IPS-18c (cell line): ENCODE results near the gene TOMM34.

Experiments used
- H3K4me3 ChIP-seq: 2 replicates; pipeline ENCODE4 v1.7.0; 2013; ENCODE audit warnings: low read depth, mild to moderate bottlenecking, low read length, moderate library complexity; ENCODE audit not compliant: insufficient read depth
- H3K9me3 ChIP-seq: one replicate; pipeline ENCODE4 v1.6.1; 2013; ENCODE audit warnings: mild to moderate bottlenecking, low read length, moderate library complexity; ENCODE audit not compliant: control insufficient read depth, insufficient read depth

Gene TOMM34

DNA sequence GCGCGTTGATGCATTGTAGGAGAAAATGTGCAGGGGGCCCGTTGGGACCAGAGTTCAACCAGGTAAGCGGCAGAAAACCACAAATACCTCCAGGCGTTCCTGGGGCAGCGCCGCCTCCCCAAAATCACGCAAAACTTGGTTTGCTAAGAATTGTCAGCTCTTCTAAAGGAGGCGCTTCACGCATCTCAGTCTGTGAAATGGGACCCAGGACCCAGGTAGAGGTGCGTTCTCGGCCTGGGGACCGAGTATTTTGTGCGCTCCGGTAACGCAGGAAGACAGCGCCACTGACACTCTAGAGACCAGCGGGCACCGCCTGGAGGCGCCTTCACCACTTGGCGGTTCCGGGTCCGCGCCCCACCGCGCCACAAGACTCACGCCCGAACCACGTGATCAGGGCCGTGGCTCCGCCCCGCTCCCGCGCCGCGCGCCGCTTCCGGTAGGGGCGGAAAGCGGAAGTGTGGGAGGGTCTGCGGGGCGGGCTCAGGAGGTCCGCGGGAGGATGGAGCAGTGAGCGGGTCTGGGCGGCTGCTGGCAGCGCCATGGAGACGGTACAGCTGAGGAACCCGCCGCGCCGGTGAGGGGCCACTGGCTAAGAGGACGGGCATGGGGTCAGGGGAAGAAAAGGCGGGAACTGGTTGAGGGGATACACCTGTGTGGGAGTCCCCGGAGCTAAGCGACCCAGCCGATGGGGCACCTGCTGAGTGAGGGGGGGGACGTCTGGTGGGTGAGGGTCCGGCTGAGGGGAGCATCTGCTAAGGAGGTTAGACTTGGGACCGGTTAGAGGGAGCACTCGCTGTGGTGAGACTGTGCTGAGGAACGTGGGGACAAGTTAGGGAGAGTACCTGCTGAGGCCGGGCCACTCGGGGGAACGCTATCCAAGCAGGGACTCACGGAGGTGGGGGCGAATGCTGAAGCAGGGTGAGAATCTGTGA is 6.1 kb upstream of the TOMM34 start, which contains the start of gene STK4:
TSS of gene STK4 (plus strand) at position 483 of the 932 bp plus-strand sequence. CDS start at position 540, 57 bp downstream.
- Histone ChIP-seq H3K9me3 (no peaks in the 10 kb centered on the region), H3K4me3 (peak within 1 kb of the TSS; percentile 96)

DNA sequence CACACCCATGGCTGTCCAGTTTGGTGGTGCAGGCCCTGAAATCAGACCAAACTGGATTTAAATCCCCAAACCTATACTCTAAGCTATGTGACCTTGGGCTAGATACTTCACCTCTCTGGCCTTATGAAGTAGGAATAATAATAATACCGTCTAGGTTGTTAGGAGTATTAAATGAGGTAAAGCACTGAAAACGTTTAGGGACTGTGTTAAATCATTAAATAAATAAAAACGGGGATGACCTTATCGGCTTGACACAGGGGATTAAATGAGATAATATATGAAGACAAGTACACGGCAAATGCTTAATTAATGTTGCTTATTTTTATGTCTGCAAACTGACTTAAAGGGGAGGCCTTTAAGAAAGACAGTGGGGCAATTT is 5.4 kb upstream of the TOMM34 start:
- H3K4me3 ChIP-seq: peak overlapping the region; percentile 96; the same call in 1 of the 2 replicates
- no peaks in the 10 kb centered on the region for H3K9me3 ChIP-seq

DNA sequence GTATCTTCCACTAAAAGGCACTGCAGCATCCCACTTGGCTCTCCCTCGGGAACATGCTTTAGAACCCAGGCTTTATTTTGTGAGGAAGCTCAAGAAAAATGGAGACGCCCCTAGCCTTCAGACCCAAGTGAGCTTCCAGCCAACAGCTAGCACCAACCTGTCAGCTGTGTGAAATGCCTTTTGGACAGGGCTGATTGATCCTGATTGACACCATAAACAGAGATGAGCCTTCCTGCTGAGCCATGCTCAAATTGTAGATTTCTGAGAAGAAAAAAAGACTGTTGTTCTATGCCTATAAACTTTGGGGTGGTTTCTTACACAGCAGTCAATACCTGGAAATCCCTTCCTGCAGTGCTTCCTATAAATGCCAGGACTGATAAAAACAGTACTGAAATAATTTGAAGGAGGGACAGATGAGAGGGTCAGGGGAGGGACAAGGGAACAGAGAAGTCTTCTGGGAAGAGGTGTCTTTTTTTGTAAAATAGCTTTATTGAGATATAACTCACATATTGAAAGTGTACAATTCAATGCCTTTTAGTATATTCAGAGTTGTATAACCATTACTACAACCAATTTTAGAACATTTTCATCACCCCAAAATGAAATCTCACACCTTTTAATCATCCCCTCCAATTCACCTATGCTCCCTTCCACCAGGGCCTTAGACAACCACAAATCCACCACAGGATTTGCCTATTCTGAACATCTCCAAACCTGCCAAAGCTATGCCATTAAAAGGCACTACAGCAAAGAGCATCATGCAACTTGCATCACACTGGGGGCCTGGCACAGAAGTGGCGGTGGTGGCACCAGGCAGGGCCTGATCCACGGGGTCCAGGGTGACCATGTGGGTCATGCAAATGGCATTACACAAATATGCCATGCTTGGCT is 3.4 kb upstream of the TOMM34 start:
- Histone ChIP-seq H3K9me3 (no peaks in the 10 kb centered on the region), H3K4me3 (no peak overlapping the region)

DNA sequence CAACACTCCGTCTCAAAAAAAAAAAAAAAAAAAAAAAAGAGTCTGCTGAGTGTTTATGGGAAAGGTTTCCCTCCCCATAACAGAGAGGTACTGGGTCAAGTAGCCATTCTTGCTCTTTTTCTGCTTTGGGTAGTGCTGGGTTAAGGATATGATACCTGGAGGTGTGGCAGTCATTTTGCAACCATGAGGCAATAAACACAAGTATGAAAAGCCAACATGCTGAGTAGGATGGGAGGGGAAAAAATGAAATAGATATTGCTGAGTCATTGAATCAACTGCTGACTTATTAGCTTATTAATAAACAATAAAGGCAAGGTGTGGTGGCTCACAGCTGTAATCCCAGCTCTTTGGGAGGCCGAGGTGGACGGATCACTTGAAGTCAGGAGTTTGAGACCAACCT is 2.3 kb upstream of the TOMM34 start:
- H3K9me3 ChIP-seq: no peaks in the 10 kb centered on the region
- no peak overlapping the region for H3K4me3 ChIP-seq

DNA sequence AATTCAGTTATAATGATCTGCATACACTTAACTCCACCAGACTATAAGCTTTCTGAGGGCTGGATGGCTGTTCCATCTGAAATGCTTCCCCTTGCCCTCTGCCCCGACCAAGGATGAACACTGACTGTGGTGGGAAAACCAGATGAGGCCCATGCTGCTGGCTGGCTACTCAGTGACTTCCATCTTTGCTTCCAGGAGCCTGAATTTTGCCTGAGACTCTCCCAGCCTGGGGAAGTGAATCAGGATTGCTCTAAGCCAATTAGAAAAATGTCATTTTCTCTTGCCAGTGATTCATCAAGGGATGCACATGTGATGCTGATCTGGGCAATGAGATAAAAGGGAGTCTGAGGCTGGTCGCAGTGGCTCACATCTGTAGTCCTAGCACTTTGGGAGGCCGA is 1.7 kb upstream of the TOMM34 start:
- no peak overlapping the region for H3K4me3 ChIP-seq
- H3K9me3 ChIP-seq: no peaks in the 10 kb centered on the region

DNA sequence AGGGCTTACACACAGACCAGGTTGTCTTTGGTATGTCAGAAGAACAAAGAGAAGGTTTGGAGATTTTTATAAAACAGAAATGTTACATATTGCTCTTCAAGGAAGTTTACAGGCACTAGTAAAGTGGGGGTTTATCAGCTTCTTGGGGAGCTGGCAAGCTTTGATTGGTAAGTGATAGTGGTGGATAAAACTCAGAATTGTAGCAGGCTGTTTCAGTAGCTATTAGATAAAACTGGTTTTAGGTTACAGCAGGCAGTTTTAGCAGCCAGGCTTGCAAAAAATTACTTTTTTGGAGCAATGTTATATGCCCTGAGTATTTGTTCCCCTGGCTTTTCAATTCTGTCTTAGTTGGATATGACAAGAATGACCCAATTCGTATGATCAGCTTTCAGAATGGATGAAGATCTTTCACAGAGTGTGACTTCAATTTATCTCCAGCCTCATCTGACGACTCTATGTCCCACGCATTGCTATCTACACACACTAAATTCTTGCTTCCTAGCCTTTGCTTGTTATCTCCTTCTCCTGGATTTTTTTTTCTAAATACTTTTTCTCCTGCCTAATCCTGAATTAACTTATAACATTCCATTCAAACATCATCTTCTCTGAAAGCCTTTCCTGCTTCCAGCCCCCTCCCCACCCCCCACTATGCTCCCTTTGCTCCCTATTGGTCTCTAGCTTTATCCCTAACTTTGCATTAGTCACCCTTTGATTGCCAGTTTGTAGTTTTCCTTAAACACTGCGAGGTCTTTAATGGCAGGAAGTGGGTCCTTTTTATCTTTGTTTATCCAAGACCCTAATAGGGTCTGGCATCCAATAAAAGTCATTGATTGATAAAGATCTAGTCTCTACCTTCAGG is 1.0 kb upstream of the TOMM34 start:
- Histone ChIP-seq H3K4me3 (no peak overlapping the region), H3K9me3 (no peaks in the 10 kb centered on the region)

DNA sequence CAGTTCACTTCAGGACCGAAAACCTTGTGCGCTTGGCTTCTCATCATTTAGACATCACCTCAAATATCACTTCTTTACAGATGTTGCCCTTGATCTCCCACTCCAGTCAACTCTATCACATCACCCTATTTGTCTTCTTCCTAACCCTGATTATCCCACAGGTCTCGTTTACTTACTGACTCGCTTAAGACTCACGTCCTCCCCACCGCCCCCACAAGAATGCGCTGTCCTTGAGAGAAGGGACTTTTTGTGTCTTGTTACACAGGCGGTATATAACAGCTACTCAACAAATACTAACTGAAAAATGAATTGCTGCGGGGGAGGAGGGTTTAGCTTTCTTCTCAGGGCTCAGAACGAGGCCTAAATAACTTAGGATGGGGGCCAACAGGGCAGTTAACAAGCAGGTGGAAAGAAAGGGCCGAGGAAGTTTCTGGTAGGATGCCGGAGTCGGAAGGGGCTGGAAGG is 527 bp downstream of the TOMM34 start:
- H3K4me3 ChIP-seq: peak overlapping the region; percentile 61
- no peaks in the 10 kb centered on the region for H3K9me3 ChIP-seq

DNA sequence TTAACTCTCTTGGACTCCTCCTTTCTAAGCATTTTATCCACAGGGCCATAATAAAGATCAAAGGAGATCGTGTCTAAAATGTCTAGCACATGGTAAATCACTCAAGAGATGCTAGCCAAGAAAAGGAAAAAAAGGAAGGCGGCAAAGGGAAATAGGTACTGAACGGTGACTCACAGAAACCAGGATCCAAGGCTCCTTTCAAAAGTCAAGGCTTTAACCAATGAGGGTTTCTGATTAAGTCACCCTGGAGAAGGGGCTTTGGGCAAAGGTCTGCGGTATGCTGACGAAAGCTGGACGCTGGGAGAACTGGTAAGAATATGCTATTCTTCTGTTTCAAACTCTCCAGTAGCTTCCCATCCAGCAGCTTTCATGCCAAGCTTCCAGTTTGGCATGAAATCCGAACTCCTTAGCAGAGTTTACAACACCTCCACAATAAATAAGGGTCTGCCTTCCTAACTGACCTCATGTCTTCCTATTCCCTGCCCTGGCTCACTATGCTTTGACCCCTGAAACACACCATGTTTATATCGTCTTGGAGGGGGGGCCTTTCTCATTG is 1.0 kb downstream of the TOMM34 start:
- Histone ChIP-seq H3K4me3 (peak overlapping the region; percentile 61), H3K9me3 (no peaks in the 10 kb centered on the region)

DNA sequence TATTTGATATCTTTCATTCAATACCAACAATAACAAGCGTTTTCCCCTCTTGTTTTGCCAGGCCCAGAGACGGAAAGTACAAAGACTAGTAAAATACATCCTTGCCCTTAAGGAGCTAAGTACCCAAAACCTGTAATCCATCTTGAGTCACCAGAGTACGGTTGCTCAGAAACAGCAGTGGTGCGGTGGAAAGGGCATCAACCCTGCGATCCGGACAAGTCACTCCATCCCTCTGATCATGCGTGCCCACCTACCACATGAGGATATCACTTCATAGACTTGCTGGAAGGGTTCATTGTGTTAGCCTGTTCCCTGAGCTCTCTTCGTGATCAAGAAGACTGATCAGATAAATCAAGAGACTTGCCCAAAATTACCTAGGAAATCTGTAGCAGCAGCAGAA is 1.9 kb downstream of the TOMM34 start:
- Histone ChIP-seq H3K9me3 (no peaks in the 10 kb centered on the region), H3K4me3 (no peak overlapping the region)

DNA sequence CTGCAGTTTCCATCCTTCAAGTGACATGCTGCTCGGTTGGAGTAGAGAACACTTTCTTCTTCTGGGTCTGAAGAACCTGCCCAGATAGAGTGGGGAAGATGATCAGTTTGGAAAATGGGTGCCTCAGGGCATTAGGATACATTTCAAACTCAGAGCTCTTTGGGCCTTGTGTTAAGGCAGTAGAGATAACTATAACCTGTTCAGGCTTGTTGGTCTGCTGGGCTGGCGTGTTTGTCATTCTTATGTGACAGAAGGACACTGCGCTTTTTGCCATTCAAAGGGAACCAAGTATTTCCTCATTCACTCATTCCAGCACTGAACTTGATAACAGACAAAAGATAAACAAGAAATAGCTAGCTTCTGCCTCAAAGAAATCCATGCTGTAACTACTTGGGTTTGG is 3.8 kb downstream of the TOMM34 start:
- H3K9me3 ChIP-seq: no peaks in the 10 kb centered on the region
- no peak overlapping the region for H3K4me3 ChIP-seq

DNA sequence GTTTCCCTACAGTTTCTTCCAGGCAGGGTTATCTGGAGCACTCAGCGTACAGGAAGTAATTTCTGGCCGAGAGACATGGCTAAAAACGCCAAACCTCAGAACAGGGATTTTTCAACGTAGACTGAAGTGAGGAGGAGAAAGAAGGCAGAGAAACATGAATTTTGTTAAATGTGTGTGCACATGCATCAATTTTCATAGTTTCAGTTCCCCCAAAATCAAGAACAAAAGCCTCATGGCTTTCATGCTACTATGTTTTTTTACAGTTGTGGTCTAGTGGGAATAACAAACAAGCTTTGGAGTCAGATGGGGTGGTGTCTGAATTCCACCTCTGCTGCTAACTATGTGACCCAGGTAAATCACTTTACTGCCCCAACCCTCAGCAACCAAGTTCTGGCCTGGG is 4.9 kb downstream of the TOMM34 start:
- Histone ChIP-seq H3K4me3 (no peak overlapping the region), H3K9me3 (no peaks in the 10 kb centered on the region)

DNA sequence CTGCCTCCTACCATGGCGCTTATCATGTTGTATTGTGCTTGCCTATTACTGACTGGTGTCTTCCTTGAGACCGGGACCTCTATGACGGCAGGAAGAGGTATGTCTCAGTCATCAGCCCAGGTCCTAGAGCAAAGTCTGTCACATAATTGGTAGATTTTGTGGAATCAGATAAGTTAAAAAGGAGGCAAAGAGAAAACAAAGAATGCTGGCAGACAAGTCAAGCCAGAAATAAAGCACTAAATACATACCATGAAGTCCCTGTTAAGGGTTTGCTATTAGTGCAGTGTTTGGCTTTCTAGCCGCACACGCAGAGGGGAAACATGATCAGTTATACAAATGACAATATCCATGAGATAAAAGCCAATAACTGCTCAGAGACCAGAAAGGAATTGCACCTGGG is 6.0 kb downstream of the TOMM34 start:
- no peaks in the 10 kb centered on the region for H3K9me3 ChIP-seq
- H3K4me3 ChIP-seq: no peak overlapping the region

DNA sequence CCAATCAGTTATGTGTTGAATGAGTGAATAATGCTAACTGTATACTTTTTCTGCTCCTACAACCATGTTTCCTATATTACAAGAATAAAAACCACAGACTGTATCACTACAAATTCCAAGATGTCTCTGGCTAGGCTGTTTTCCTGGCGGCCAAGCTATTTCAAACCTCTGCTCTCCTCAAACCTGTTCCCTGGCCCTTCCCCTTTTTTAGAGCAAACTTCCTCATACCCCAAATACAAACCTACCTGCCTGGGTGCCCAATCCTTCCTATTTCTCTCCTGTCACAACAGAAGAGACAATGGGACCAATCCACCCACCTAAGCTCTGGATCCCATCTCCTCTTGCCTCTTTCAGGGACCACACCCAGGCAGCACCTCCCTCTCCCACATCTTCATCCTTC is 7.5 kb downstream of the TOMM34 start:
- H3K4me3 ChIP-seq: no peak overlapping the region
- H3K9me3 ChIP-seq: no peaks in the 10 kb centered on the region

DNA sequence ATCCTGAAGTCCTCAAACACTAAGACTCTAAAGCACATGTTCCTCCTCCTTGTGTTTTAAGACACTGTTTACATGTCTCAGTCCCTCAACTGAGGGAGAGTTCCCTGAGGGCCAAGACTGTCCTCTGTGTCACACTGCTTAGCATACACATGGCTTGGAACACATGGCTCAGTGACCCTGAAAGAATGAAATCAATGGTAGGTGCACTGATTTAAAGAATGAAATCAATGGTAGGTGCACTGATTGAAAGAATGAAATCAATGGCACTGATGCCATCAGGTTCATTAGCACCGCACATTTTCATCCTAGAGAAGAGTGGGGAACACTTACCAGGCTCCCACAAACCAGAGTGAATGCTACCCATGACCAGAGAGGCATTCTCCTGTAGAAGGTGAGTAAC is 9.8 kb downstream of the TOMM34 start:
- Histone ChIP-seq H3K4me3 (no peak overlapping the region), H3K9me3 (no peaks in the 10 kb centered on the region)

DNA sequence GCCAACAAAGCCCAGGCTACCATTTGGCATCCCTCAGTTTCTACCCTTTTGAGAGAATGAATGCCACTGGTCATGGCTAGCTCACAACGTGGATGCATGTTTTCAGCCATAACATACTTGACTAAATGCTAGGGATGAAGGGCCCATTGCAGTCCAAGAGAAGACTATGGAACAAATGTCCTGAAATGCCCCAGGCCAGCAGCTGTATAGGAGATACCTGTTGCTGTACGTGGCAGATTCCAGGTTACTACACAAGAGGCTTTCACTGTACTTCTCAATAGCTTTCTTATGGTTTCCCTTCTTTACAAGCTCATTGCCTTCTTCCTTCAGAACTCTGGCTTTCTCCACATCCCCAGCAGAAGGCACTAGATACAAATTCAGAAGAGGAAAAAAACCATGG is 11.7 kb downstream of the TOMM34 start:
- no peak overlapping the region for H3K4me3 ChIP-seq
- H3K9me3 ChIP-seq: no peaks in the 10 kb centered on the region

DNA sequence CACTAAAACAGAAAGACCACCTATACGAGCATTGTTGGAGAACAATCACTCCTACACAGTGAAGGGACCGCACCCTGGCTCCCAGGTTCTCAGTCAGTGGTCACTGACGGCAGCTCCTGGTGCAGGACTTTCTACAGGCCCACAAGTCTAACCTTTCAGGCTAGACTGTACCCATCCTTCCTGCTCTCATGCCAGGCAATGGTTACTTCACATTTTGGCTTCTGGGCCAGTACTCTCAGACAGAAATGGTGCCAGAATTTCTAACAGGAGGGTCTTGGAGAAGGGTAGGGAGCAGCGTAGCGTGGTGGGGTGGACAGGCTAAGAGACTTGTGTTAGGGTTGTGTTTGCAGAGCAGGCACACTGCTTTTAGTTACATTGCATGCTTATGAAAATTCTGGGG is 12.1 kb downstream of the TOMM34 start:
- Histone ChIP-seq H3K9me3 (no peaks in the 10 kb centered on the region), H3K4me3 (no peak overlapping the region)
